ENCODE measurements around the gene STARD3NL. TPM values are rescaled to one million over a fixed set of nuclear protein-coding genes. Genes with fewer than 3 reads are reported as not detected.

STARD3NL gene
- total RNA-seq, 1 experiment from 2014 or later, result 24.5 TPM

DNA sequence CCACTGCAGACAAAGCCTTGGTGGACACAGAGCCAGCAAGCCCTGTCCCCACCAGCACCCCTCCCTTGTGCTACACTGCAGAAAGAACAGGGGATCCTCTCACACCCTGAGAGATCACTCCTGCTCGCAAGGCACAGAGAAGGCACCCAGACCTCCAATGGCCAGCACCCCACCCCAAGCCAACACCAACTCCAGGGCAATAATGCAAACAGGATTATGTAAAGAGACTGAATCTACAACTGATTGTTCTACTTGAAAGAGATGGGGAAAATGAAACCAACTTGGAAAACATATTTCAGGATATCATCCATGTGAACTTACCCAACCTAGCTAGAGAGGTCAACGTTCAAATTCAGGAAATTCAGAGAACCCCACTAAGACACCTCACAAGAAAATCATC lies 26.5 kb upstream of the STARD3NL start:
- ChIA-PET CTCF (interaction anchor here (1.0 to 1.8 kb wide), 2 partner anchors 10 to 64 kb away, joined by 3 to 5 read pairs; no protein-coding TSS in a partner anchor), POLR2A (no interaction called here)
- TF ChIP-seq CTCF (IDR thresholded peaks at IDR 0.05; ENCODE audit: unreplicated experiment), result no peak
- Mint-ChIP-seq H3K27me3 (ENCODE audit: insufficient read depth, unreplicated experiment) (peaks cover 100% of the 10 kb centered on the region), H3K4me3 (ENCODE audit: unreplicated experiment) (no peak overlapping the region), H3K36me3 (ENCODE audit: insufficient read depth, unreplicated experiment) (no peaks in the 10 kb centered on the region), H3K27ac (ENCODE audit: low read depth, unreplicated experiment) (no peak overlapping the region), H3K9me3 (ENCODE audit: unreplicated experiment) (peaks cover 8% of the 10 kb centered on the region), H3K4me1 (ENCODE audit: insufficient read depth, unreplicated experiment) (no peaks in the 10 kb centered on the region)
- intact Hi-C loops (cut with micrococcal nuclease), result no loop called here
- no TSS peak for BruUV-seq (replicated peaks)
- no peak for DNase-seq (ENCODE audit: unreplicated experiment)

DNA sequence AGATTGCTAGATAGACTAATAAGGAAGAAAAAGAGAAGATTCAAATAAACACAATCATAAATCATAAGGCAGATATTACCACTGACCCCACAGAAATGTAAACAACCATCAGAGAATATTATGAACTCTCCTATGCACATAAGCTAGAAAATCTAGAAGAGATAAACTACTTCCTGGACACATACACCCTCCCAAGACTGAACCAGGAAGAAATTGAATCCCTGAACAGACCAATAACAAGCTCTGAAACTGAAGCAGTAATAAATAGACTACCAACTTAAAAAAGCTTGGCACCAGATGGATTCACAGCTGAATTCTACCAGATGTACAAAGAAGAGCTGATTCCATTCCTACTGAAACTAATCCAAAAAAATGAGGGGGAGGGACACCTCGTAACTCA lies 24.5 kb upstream of the STARD3NL start:
- H3K36me3 Mint-ChIP-seq (ENCODE audit: insufficient read depth, unreplicated experiment), result no peaks in the 10 kb centered on the region
- H3K9me3 Mint-ChIP-seq (ENCODE audit: unreplicated experiment), result peaks cover 8% of the 10 kb centered on the region
- intact Hi-C loops (cut with micrococcal nuclease), result no loop called here
- no TSS peak for BruUV-seq (replicated peaks)
- no peak overlapping the region for H3K27ac Mint-ChIP-seq (ENCODE audit: low read depth, unreplicated experiment)
- no peak for DNase-seq (ENCODE audit: unreplicated experiment)
- no peak for TF ChIP-seq CTCF (IDR thresholded peaks at IDR 0.05; ENCODE audit: unreplicated experiment)
- H3K4me3 Mint-ChIP-seq (ENCODE audit: unreplicated experiment), result no peak overlapping the region
- CTCF ChIA-PET, result interaction anchor here (0.7 kb wide), 1 partner anchor 69 kb away, joined by 3 read pairs; no protein-coding TSS in a partner anchor
- no peaks in the 10 kb centered on the region for H3K4me1 Mint-ChIP-seq (ENCODE audit: insufficient read depth, unreplicated experiment)
- peaks cover 86% of the 10 kb centered on the region for H3K27me3 Mint-ChIP-seq (ENCODE audit: insufficient read depth, unreplicated experiment)
- POLR2A ChIA-PET, result interaction anchor here (0.6 kb wide), 1 partner anchor 26 kb away, joined by 3 read pairs; no protein-coding TSS in a partner anchor

DNA sequence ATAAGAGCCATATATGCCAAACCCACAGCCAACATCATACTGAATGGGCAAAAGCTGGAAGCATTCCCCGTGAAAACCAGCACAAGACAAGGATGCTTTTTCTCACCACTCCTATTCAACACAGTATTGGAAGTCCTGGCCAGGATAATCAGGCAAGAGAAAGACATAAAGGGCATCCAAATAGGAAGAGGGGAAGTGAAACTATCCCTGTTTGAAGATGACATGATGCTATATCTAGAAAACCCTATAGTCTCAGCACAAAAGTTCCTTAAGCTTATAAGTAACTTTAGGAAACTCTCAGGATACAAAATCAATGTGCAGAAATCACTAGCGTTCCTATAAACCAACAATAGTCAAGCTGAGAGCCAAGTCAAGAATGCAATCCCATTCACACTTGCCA lies 23.8 kb upstream of the STARD3NL start:
- H3K4me3 Mint-ChIP-seq (ENCODE audit: unreplicated experiment), result no peak overlapping the region
- no peak for TF ChIP-seq CTCF (IDR thresholded peaks at IDR 0.05; ENCODE audit: unreplicated experiment)
- no TSS peak for BruUV-seq (replicated peaks)
- H3K27ac Mint-ChIP-seq (ENCODE audit: low read depth, unreplicated experiment), result no peak overlapping the region
- no peaks in the 10 kb centered on the region for H3K4me1 Mint-ChIP-seq (ENCODE audit: insufficient read depth, unreplicated experiment)
- ChIA-PET CTCF (interaction anchor here (0.7 kb wide), 1 partner anchor 68 kb away, joined by 3 read pairs; no protein-coding TSS in a partner anchor), POLR2A (interaction anchor here (0.6 kb wide), 1 partner anchor 27 kb away, joined by 3 read pairs; no protein-coding TSS in a partner anchor)
- H3K36me3 Mint-ChIP-seq (ENCODE audit: insufficient read depth, unreplicated experiment), result no peaks in the 10 kb centered on the region
- H3K9me3 Mint-ChIP-seq (ENCODE audit: unreplicated experiment), result peaks cover under 1% of the 10 kb centered on the region
- DNase-seq (ENCODE audit: unreplicated experiment), result no peak
- H3K27me3 Mint-ChIP-seq (ENCODE audit: insufficient read depth, unreplicated experiment), result peaks cover 78% of the 10 kb centered on the region
- intact Hi-C loops (cut with micrococcal nuclease), result no loop called here

GRCh38 chr7:38160003-38160571 lies 18.0 kb upstream of the STARD3NL start:
- no peaks in the 10 kb centered on the region for H3K4me1 Mint-ChIP-seq (ENCODE audit: insufficient read depth, unreplicated experiment)
- BruUV-seq (replicated peaks), result no TSS peak
- no peak overlapping the region for H3K4me3 Mint-ChIP-seq (ENCODE audit: unreplicated experiment)
- H3K36me3 Mint-ChIP-seq (ENCODE audit: insufficient read depth, unreplicated experiment), result peaks cover 5% of the 10 kb centered on the region
- H3K27ac Mint-ChIP-seq (ENCODE audit: low read depth, unreplicated experiment), result no peak overlapping the region
- DNase-seq (ENCODE audit: unreplicated experiment), result no peak
- no peak for TF ChIP-seq CTCF (IDR thresholded peaks at IDR 0.05; ENCODE audit: unreplicated experiment)
- intact Hi-C loops (cut with micrococcal nuclease), result no loop called here
- no peaks in the 10 kb centered on the region for H3K9me3 Mint-ChIP-seq (ENCODE audit: unreplicated experiment)
- H3K27me3 Mint-ChIP-seq (ENCODE audit: insufficient read depth, unreplicated experiment), result peaks cover 20% of the 10 kb centered on the region
- CTCF ChIA-PET, result interaction anchor here (1.1 to 2.9 kb wide), 4 partner anchors 9 to 61 kb away, joined by 4 to 14 read pairs (median 6); no protein-coding TSS in a partner anchor
- POLR2A ChIA-PET, result no interaction called here
